SK-N-SH (cell line): ENCODE results near the gene KRTAP1-4.
"Not testable (repeated sequence)": the region's sequence is repeated elsewhere in the genome, so short reads cannot be mapped to it uniquely, and the experiment has no call there.

Experiments used
- EP300 ChIP-seq, 2 experiments: IDR thresholded peaks; 2 replicates each; pipeline versions ENCODE4 v1.4.0 to v1.6.1; 2012; ENCODE audit warnings: borderline replicate concordance in 1 of 2, low read depth in 1 of 2, low read length in 1 of 2
- NRF1 ChIP-seq: IDR thresholded peaks from 2 replicates; pipeline ENCODE4 v1.6.1; 2012; ENCODE audit warnings: low read depth, mild to moderate bottlenecking, low read length
- RCOR1 ChIP-seq: fragments of 150-350 bp; IDR thresholded peaks from 2 replicates; pipeline ENCODE4 v1.6.1; 2017; ENCODE audit warnings: antibody characterized with exemption, low read length
- RFX5 ChIP-seq: IDR thresholded peaks from 2 replicates; pipeline ENCODE4 v1.6.1; 2012; ENCODE audit warnings: mild to moderate bottlenecking, improper control_type of control experiment, low read length
- RXRA ChIP-seq: IDR thresholded peaks from 2 replicates; pipeline ENCODE4 v1.4.0; 2012; ENCODE audit warnings: low read depth, mild to moderate bottlenecking, borderline replicate concordance
- SIN3A ChIP-seq: IDR thresholded peaks from 2 replicates; pipeline ENCODE4 v1.6.1; 2012; ENCODE audit warnings: low read depth, mild to moderate bottlenecking, low read length, moderate library complexity, borderline replicate concordance
- TCF12 ChIP-seq: IDR thresholded peaks from 2 replicates; pipeline ENCODE4 v1.4.0; 2012
- TEAD4 ChIP-seq: IDR thresholded peaks from 2 replicates; pipeline ENCODE4 v1.4.0; 2012; ENCODE audit warnings: mild to moderate bottlenecking, borderline replicate concordance; ENCODE audit not compliant: insufficient read depth
- TF ChIP-seq, protein P1 (sequence below): fragments of 200-600 bp; sonication (generic); IDR thresholded peaks from 2 replicates; pipeline ENCODE4 v1.6.1; 2017; ENCODE audit warnings: antibody characterized with exemption, mild to moderate bottlenecking, moderate library complexity
- TF ChIP-seq, protein P2 (sequence below): fragments of 150-350 bp; IDR thresholded peaks from 2 replicates; pipeline ENCODE4 v1.6.1; 2017; ENCODE audit warnings: antibody characterized with exemption, low read length, low read depth, borderline replicate concordance
- TF ChIP-seq, protein P3 (sequence below): IDR thresholded peaks from 2 replicates; pipeline ENCODE4 v1.4.0; 2012; ENCODE audit warnings: low read depth

DNA sequence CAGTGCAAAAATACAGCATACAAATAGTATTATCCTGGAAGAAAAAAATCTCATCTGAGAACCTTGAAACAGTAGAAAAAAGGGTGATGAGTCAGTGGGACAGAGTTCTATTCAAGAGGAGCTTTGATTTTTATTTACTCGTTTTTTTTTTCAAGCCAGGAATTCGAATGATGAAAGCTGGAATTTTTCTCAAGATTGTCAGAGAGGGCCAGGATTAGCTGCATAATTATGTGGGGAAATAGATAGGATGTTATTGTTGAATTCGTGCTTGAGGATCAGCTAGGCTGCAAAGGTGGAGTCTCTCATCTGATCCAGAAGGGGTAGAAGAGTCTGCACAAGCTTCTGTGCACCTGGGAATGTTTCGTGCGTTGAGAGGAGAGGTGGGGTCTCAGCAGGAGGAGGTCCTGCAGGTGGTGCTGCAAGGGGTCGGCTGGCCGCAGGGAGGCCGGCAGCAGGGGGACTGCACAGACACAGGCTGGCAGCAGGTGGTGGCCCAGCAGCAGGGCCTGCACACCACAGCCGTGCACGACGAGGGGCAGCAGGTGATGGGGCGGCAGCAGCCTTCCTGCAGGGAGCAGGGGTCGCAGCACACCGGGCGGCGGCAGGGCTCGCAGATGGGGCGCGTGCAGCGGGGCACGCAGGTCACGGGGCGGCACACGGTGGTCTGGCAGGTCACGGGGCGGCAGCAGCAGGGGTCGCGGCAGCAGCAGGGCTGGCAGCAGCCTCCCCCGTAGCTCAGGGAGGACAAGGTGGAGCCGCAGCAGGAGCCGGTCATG, 29.5 kb upstream of the KRTAP1-4 start:
- TF ChIP-seq EP300 (IDR thresholded peaks at IDR 0.05; ENCODE audit: borderline replicate concordance in 1 of 2, low read depth in 1 of 2, low read length in 1 of 2) = 0 out of 4 replicates have a peak, but pooled peaks of 1 of the 2 experiments have one; percentile 15
- TF ChIP-seq SIN3A, RXRA, RFX5, RCOR1, NRF1: not testable (repeated sequence)
- TF ChIP-seq, protein P1, sequence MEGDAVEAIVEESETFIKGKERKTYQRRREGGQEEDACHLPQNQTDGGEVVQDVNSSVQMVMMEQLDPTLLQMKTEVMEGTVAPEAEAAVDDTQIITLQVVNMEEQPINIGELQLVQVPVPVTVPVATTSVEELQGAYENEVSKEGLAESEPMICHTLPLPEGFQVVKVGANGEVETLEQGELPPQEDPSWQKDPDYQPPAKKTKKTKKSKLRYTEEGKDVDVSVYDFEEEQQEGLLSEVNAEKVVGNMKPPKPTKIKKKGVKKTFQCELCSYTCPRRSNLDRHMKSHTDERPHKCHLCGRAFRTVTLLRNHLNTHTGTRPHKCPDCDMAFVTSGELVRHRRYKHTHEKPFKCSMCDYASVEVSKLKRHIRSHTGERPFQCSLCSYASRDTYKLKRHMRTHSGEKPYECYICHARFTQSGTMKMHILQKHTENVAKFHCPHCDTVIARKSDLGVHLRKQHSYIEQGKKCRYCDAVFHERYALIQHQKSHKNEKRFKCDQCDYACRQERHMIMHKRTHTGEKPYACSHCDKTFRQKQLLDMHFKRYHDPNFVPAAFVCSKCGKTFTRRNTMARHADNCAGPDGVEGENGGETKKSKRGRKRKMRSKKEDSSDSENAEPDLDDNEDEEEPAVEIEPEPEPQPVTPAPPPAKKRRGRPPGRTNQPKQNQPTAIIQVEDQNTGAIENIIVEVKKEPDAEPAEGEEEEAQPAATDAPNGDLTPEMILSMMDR = not testable (repeated sequence)
- peak; percentile 38; the same call in 1 of the 2 replicates for TF ChIP-seq TEAD4
- TF ChIP-seq, protein P2, sequence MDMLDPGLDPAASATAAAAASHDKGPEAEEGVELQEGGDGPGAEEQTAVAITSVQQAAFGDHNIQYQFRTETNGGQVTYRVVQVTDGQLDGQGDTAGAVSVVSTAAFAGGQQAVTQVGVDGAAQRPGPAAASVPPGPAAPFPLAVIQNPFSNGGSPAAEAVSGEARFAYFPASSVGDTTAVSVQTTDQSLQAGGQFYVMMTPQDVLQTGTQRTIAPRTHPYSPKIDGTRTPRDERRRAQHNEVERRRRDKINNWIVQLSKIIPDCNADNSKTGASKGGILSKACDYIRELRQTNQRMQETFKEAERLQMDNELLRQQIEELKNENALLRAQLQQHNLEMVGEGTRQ = not testable (repeated sequence)
- TF ChIP-seq, protein P3, sequence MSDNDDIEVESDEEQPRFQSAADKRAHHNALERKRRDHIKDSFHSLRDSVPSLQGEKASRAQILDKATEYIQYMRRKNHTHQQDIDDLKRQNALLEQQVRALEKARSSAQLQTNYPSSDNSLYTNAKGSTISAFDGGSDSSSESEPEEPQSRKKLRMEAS = not testable (repeated sequence)
- TF ChIP-seq TCF12 = 0 out of 2 replicates have a peak, but pooled peaks have one; percentile 26
